Stimulated activated CD4-positive, alpha-beta T cell treated with anti-CD3 and anti-CD28 coated beads, TNF-alpha, amount 100 ng/mL, for 4 hours (primary cell): ENCODE results near the gene ADAMTS6.
"Not testable (repeated sequence)": the region's sequence is repeated elsewhere in the genome, so short reads cannot be mapped to it uniquely, and the experiment has no call there.

Source experiments
- DNase-seq, 3 experiments: peaks; one replicate each; pipeline ENCODE4 v3.0.0-alpha.2; 2020; ENCODE audit warnings: low read depth in 3 of 3

The ADAMTS6 gene

GRCh38 chr5:65468633-65469032 is 13.1 kb downstream of the ADAMTS6 start:
- DNase-seq = no peak

- no peak for DNase-seq
These were observed 19.5 kb downstream of the ADAMTS6 start for GRCh38 chr5:65462139-65462705.

GRCh38 chr5:65461490-65461889 is 20.2 kb downstream of the ADAMTS6 start:
- no peak for DNase-seq

GRCh38 chr5:65459995-65460394 is 21.7 kb downstream of the ADAMTS6 start:
- DNase-seq = no peak

- DNase-seq = no peak
These were observed 26.7 kb downstream of the ADAMTS6 start for GRCh38 chr5:65455064-65455463.

GRCh38 chr5:65451436-65451835 is 30.3 kb downstream of the ADAMTS6 start:
- DNase-seq = no peak

GRCh38 chr5:65446682-65447081 is 35.0 kb downstream of the ADAMTS6 start:
- DNase-seq = no peak

GRCh38 chr5:65441800-65442199 is 39.9 kb downstream of the ADAMTS6 start:
- no peak for DNase-seq

- DNase-seq = no peak
These were observed 41.3 kb downstream of the ADAMTS6 start for GRCh38 chr5:65440456-65440855.

GRCh38 chr5:65434122-65434521 is 47.6 kb downstream of the ADAMTS6 start:
- no peak for DNase-seq

GRCh38 chr5:65426656-65427055 is 55.1 kb downstream of the ADAMTS6 start:
- no peak for DNase-seq

- no peak for DNase-seq
These were observed 58.1 kb downstream of the ADAMTS6 start for GRCh38 chr5:65423623-65424022.

- DNase-seq = no peak
These were observed 63.1 kb downstream of the ADAMTS6 start for GRCh38 chr5:65418661-65419060.

GRCh38 chr5:65413822-65414221 is 67.9 kb downstream of the ADAMTS6 start:
- DNase-seq = no peak

- DNase-seq = no peak
These were observed 68.9 kb downstream of the ADAMTS6 start for GRCh38 chr5:65412842-65413241.

- no peak for DNase-seq
These were observed 70.4 kb downstream of the ADAMTS6 start for GRCh38 chr5:65411356-65411755.

- no peak for DNase-seq
These were observed 86.1 kb downstream of the ADAMTS6 start for GRCh38 chr5:65395526-65396155.

- no peak for DNase-seq
These were observed 87.6 kb downstream of the ADAMTS6 start for GRCh38 chr5:65394087-65394486.

- no peak for DNase-seq
These were observed 90.1 kb downstream of the ADAMTS6 start for GRCh38 chr5:65391591-65391990.

- DNase-seq = no peak
These were observed 91.5 kb downstream of the ADAMTS6 start for GRCh38 chr5:65390208-65390607.

- DNase-seq = no peak
These were observed 97.9 kb downstream of the ADAMTS6 start for GRCh38 chr5:65383859-65384258.

GRCh38 chr5:65382582-65382981 is 99.1 kb downstream of the ADAMTS6 start:
- DNase-seq = no peak

GRCh38 chr5:65370505-65370904 is 111.2 kb downstream of the ADAMTS6 start:
- DNase-seq = not testable (repeated sequence)

GRCh38 chr5:65366655-65367054 is 115.1 kb downstream of the ADAMTS6 start:
- no peak for DNase-seq
